NCI-H1694 (cell line): ENCODE results near the gene GTF2H2C.
"Not testable (repeated sequence)": the region's sequence is repeated elsewhere in the genome, so short reads cannot be mapped to it uniquely, and the experiment has no call there.

Source experiments
- DNase-seq: peaks from one replicate; lab custom pipeline; 2025; lab: John Stamatoyannopoulos, UW

Gene GTF2H2C

GRCh38 chr5:69566172-69566571 is 6.2 kb downstream of the GTF2H2C start:
- not testable (repeated sequence) for DNase-seq

- DNase-seq = not testable (repeated sequence)
These were observed 8.1 kb downstream of the GTF2H2C start for GRCh38 chr5:69568072-69568471.

DNA sequence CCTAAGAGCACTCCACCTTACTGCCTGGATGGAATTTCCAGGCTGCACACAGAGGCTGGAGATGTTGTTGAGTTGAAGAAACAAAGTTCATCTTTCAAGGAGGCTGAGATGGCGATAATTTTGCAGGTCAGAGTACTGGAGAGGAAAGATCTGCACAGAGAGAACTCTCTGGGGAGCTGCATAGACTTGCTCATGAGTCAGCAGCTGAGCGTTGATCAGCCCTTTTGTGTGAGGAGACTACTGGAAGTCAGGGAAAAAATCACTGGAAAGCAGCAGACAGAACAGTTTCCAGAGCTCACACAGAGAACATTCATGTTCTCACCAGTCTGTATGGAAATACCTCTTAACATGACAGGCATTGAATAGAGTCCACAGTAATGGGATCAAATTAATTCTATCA is 23.4 kb downstream of the GTF2H2C start:
- DNase-seq = not testable (repeated sequence)

DNA sequence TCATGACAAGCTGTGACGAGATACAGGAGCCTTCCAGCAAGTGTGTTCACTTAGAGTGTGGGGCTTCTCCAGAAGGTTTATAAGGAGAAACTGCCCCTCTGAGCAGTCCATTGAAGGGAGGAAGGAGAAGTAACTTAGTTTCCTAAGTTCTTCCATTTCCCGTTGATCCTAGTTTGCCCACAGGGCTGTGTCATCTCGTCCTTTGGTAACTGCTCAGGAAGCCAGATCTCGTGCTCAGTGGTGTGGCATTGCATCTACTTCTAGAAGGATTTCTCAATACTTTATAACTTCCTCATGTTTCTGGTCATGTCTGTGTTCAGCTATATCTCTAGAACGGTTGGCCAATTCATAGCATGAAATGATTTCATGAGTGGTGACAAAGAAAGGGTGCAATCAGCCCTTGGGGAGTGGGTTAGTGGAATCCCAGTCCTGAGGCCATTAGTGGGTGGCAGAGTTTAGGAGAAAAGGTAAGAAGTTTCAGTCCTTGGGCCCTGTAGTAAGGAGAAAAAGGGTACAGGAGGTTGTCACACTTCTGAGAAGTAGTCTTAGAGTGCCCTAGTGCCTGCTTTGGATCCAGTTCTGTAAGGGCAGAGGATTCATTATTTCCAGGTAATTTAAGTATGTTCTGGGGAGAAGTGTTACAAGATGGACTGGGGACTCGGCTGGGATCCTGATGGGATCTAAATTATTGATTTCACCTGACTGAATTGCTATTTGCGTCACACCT is 36.3 kb downstream of the GTF2H2C start:
- DNase-seq = not testable (repeated sequence)

- not testable (repeated sequence) for DNase-seq
These were observed 42.0 kb downstream of the GTF2H2C start for GRCh38 chr5:69601947-69602346.

DNA sequence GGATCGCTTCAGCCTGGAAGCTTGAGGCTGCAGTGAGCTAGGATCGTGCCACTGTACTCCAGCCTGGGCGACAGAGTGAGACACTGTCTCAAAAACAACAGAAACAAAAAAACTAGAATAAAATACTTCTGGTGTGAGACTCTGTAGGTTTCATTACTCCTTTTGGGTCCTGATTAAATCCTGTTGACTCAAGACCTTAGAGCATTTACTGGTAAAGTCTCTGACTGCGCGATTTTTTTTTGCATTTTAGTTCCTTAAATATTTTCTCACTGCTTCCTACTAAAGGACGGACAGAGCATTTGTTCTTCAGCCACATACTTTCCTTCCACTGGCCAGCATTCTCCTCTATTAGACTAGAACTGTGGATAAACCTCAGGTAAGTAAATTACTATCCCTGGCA is 46.8 kb downstream of the GTF2H2C start:
- DNase-seq = not testable (repeated sequence)

DNA sequence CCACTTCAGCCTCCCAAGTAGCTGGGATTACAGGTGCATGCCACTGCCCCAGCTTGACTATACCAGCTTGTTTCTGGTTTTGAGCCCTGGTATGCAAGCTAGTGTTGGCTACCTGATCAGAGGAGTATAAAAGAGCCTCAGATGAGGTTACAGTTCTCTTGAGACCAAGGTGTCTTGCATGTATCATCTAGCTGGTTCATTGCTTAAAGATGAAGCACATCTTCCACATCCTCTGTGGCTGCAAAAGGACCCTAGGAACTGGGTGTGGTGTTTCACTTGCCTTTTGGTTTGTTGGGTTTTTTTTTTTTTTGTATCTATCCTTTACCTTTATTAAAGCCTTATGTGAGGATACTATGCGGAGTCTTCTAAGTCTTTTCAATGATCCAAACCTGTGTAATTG is 47.8 kb downstream of the GTF2H2C start:
- not testable (repeated sequence) for DNase-seq

- DNase-seq = not testable (repeated sequence)
These were observed 49.0 kb downstream of the GTF2H2C start for GRCh38 chr5:69608861-69609496.

- DNase-seq = not testable (repeated sequence)
These were observed 54.9 kb downstream of the GTF2H2C start for GRCh38 chr5:69614843-69615242.

DNA sequence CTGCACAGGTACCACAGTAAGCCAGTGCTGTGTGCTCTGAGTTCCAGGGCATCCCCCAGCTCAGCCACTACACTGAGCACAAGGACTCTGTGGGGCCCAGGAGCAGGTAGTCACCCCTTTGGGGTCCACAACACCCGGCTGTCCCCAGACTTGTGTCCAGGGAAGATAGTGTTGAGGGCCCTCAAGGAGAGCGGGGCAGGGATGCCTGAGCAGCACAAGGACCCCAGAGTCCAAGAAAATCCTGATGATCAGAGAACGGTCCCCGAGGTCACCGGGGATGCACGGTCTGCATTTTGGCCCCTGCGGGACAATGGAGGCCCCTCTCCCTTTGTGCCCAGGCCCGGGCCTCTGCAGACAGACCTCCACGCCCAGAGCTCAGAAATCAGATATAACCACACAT is 71.9 kb downstream of the GTF2H2C start:
- not testable (repeated sequence) for DNase-seq
